Epithelial cell of proximal tubule (primary cell): ENCODE results near the gene RASSF10. TPM values are rescaled to one million over a fixed set of nuclear protein-coding genes. Genes with fewer than 3 reads are reported as not detected.
A peak's percentile ranks its signal among the peaks of the same experiment; 100 is the strongest.
"Not testable (repeated sequence)": the region's sequence is repeated elsewhere in the genome, so short reads cannot be mapped to it uniquely, and the experiment has no call there.

Source experiments
- DNase-seq: peaks from one replicate; pipeline ENCODE4 v3.0.0-alpha.2; 2011; ENCODE audit warnings: low read depth
- H3K4me3 ChIP-seq: 2 replicates; pipeline ENCODE4 v1.5.1; 2011; ENCODE audit warnings: low read depth, mild to moderate bottlenecking, low read length
- CTCF ChIP-seq: conservative IDR thresholded peaks from 2 replicates; pipeline ENCODE4 v1.5.1; 2012; ENCODE audit warnings: low read depth, mild to moderate bottlenecking, low read length
- total RNA-seq: library from RNA; depleted of rRNA; stranded (reverse); fragments of >200 nt; gene quantifications from 2 replicates; pipeline ENCODE4 v1.2.3, GENCODE V29; 2015

RASSF10 gene
- total RNA-seq, 1 donor from 2014 or later, result 1.6 TPM

DNA sequence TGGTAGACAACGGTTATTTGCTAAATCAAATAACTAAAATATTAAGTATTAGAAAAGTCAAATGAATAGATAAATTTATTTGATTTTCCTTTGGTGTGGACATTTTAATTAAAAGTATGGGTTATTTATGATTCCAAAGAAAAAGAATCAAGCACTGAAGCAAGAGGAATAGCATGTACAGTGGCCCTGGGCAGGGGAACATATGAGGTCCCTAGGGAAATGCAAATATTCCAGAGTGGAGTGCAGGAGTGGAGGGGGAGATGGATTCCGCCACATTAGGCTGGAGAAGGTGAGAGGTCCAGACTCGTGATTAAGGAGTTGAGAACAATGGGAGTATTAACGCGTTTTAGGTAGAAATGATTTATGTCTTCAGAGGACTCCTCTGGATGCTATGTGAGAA lies 30.0 kb downstream of the RASSF10 start:
- no peak for DNase-seq
- no peak for TF ChIP-seq CTCF
- no peak overlapping the region for H3K4me3 ChIP-seq

- H3K4me3 ChIP-seq, result no peak overlapping the region
- no peak for DNase-seq
- TF ChIP-seq CTCF, result no peak
Measured at GRCh38 chr11:13040969-13041561, 31.9 kb downstream of the RASSF10 start.

DNA sequence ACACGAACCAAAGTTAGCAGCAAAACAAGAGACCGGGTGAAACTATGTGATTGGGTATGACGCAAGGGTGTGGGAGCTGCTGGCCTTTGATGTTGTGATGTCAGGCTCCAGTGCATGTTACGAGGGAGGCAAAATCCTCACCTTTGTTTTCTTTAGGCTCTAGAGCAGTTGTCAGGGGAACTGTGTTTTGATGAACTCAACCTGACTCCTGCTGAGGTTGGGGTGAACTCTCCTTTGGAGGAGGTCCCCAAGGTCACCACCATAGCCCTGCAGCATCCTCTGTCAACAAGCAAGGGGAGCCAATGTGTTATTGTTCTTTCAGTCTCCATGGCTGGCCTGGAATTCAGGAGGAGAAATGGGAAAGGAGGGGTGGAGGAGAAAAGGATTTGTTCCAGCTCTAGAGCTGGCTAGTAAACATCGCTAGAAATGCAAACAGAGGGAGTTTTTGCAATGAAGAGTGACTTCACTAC lies 33.8 kb downstream of the RASSF10 start:
- no peak for TF ChIP-seq CTCF
- H3K4me3 ChIP-seq, result no peak overlapping the region
- DNase-seq, result no peak

GRCh38 chr11:13043912-13044628 lies 35.0 kb downstream of the RASSF10 start:
- H3K4me3 ChIP-seq, result no peak overlapping the region
- TF ChIP-seq CTCF, result no peak
- no peak for DNase-seq

GRCh38 chr11:13045089-13045488 lies 36.0 kb downstream of the RASSF10 start:
- not testable (repeated sequence) for H3K4me3 ChIP-seq, DNase-seq

DNA sequence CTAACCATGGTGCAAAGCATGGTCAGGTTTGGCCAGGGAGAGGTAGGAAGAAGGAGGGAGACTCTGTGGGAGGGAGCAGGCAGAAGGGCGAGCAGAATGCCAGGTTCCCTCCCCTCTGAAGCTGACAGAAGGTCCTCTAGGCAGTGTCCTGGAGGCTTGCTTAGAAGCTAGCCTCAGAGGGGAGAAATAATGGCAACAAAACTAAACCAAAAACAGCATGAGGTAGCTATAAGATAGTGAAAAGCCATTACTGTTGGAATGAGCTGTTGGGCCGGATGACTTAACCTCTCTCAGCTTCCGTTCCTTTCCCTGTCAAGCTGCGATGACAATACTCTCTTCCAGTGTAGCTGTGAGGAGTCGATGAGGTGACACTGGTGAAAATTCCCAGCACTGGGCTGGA lies 36.6 kb downstream of the RASSF10 start:
- DNase-seq, result no peak
- TF ChIP-seq CTCF, result no peak
- no peak overlapping the region for H3K4me3 ChIP-seq

GRCh38 chr11:13046637-13047570 lies 37.8 kb downstream of the RASSF10 start:
- H3K4me3 ChIP-seq, result no peak overlapping the region
- peak; percentile 73 for DNase-seq
- no peak for TF ChIP-seq CTCF
